Neuronal stem cell (in vitro differentiated cells): ENCODE measurements around the gene SLC15A2. TPM values are rescaled to one million over a fixed set of nuclear protein-coding genes. Genes with fewer than 3 reads are reported as not detected.
A peak's percentile ranks its signal among the peaks of the same experiment; 100 is the strongest.

Source experiments
- DNase-seq: peaks from one replicate; pipeline ENCODE4 v3.0.0-alpha.2; 2013; ENCODE audit warnings: low spot score
- H2AFZ ChIP-seq: one replicate; pipeline ENCODE4 v1.6.1; 2013; ENCODE audit warnings: mild to moderate bottlenecking, low read length, inconsistent platforms
- H2AK5ac ChIP-seq: 2 replicates; pipeline ENCODE4 v1.6.1; 2013; ENCODE audit warnings: low read depth, mild to moderate bottlenecking, inconsistent platforms, low read length, moderate library complexity, mixed read lengths
- H2BK120ac ChIP-seq: 2 replicates; pipeline ENCODE4 v1.6.1; 2013; ENCODE audit warnings: low read depth, mild to moderate bottlenecking, inconsistent platforms, low read length, moderate library complexity, mixed read lengths
- H2BK12ac ChIP-seq: one replicate; pipeline ENCODE4 v1.6.1; 2013; ENCODE audit warnings: low read length, inconsistent platforms
- H2BK15ac ChIP-seq: 2 replicates; pipeline ENCODE4 v1.6.1; 2013; ENCODE audit warnings: mild to moderate bottlenecking, low read length, inconsistent platforms, mixed read lengths
- H2BK5ac ChIP-seq: one replicate; pipeline ENCODE4 v1.6.1; 2013; ENCODE audit warnings: inconsistent platforms, mild to moderate bottlenecking, low read length, moderate library complexity
- H3K14ac ChIP-seq: one replicate; pipeline ENCODE4 v1.6.1; 2013; ENCODE audit warnings: low read length, inconsistent platforms
- H3K18ac ChIP-seq: 2 replicates; pipeline ENCODE4 v1.6.1; 2013; ENCODE audit warnings: low read length, inconsistent platforms
- H3K23ac ChIP-seq: 2 replicates; pipeline ENCODE4 v1.6.1; 2013; ENCODE audit warnings: low read depth, mild to moderate bottlenecking, mixed read lengths, low read length, inconsistent platforms; ENCODE audit not compliant: poor library complexity
- H3K27ac ChIP-seq: replicated peaks from 3 replicates; pipeline ENCODE4 v1.5.1; 2013; ENCODE audit warnings: low read length, inconsistent platforms
- H3K27me3 ChIP-seq, 3 experiments: 2 replicates each; pipeline ENCODE4 v1.6.1; 2013; ENCODE audit warnings: low read length in 3 of 3, mild to moderate bottlenecking in 2 of 3, inconsistent platforms in 1 of 3, low read depth in 1 of 3, mixed read lengths in 1 of 3, moderate library complexity in 1 of 3; ENCODE audit not compliant: control insufficient read depth in 3 of 3, insufficient read depth in 3 of 3
- H3K36me3 ChIP-seq, 2 donors: replicated peaks in 1 of 2; 2 replicates each; pipeline ENCODE4 v1.6.1; 2013; ENCODE audit warnings: low read length in 2 of 2; ENCODE audit not compliant: control insufficient read depth in 2 of 2, insufficient read depth in 2 of 2
- H3K4ac ChIP-seq: 2 replicates; pipeline ENCODE4 v1.6.1; 2013; ENCODE audit warnings: inconsistent platforms, mild to moderate bottlenecking, low read length, moderate library complexity
- H3K4me1 ChIP-seq, 2 donors: 1 replicate in 1 of 2; 2 replicates in 1 of 2; pipeline ENCODE4 v1.6.1; 2013; ENCODE audit warnings: low read length in 2 of 2, low read depth in 1 of 2; ENCODE audit not compliant: control insufficient read depth in 2 of 2, insufficient read depth in 1 of 2
- H3K4me2 ChIP-seq: one replicate; pipeline ENCODE4 v1.6.1; 2013; ENCODE audit warnings: mild to moderate bottlenecking, low read length, inconsistent platforms; ENCODE audit not compliant: insufficient read depth, poor library complexity, severe bottlenecking
- H3K4me3 ChIP-seq, 2 donors: 2 replicates each; pipeline ENCODE4 v1.5.1; 2013; ENCODE audit warnings: low read length in 2 of 2, mild to moderate bottlenecking in 2 of 2, inconsistent platforms in 1 of 2, moderate library complexity in 1 of 2
- H3K79me1 ChIP-seq: one replicate; pipeline ENCODE4 v1.6.1; 2013; ENCODE audit warnings: low read depth, mild to moderate bottlenecking, inconsistent platforms, low read length, moderate library complexity
- H3K9ac ChIP-seq: one replicate; pipeline ENCODE4 v1.6.1; 2013; ENCODE audit warnings: mild to moderate bottlenecking, low read depth, low read length, inconsistent platforms; ENCODE audit not compliant: poor library complexity
- H3K9me3 ChIP-seq, 2 donors: replicated peaks in 1 of 2; 2 replicates each; pipeline versions ENCODE3 to v1.6.1; 2013; ENCODE audit warnings: low read length in 2 of 2, mild to moderate bottlenecking in 2 of 2, inconsistent platforms in 1 of 2, low read depth in 1 of 2, mixed read lengths in 1 of 2, moderate library complexity in 1 of 2; ENCODE audit not compliant: control insufficient read depth in 2 of 2, insufficient read depth in 1 of 2
- H4K8ac ChIP-seq: one replicate; pipeline ENCODE4 v1.6.1; 2013; ENCODE audit warnings: low read depth, mild to moderate bottlenecking, inconsistent platforms, low read length, moderate library complexity
- H4K91ac ChIP-seq: one replicate; pipeline ENCODE4 v1.6.1; 2013; ENCODE audit warnings: low read length, low read depth, mild to moderate bottlenecking, inconsistent platforms; ENCODE audit not compliant: poor library complexity
- WGBS, 2 donors: extraction: QIAGEN DNeasy Blood & Tissue Kit; methylation state at CpG; one replicate each; pipeline ENCODE4 v1.1.7; 2013; ENCODE audit warnings: missing lambda C conversion rate in 2 of 2, mixed read lengths in 1 of 2; ENCODE audit not compliant: insufficient read length in 2 of 2, insufficient replicate concordance in 1 of 2; ENCODE audit errors: extremely low coverage in 2 of 2; 5-methylcytosine and 5-hydroxymethylcytosine counted together
- polyA plus RNA-seq, 2 experiments: library from polyadenylated mRNA; stranded (reverse); fragments of 200-250 nt; gene quantifications; one replicate each; pipeline ENCODE4 v1.2.3, GENCODE V29; 2013

Gene SLC15A2
- 0.35 TPM for polyA plus RNA-seq (2013, experiment 1 of 2)
- polyA plus RNA-seq (2013, experiment 2 of 2): 0.26 TPM

DNA sequence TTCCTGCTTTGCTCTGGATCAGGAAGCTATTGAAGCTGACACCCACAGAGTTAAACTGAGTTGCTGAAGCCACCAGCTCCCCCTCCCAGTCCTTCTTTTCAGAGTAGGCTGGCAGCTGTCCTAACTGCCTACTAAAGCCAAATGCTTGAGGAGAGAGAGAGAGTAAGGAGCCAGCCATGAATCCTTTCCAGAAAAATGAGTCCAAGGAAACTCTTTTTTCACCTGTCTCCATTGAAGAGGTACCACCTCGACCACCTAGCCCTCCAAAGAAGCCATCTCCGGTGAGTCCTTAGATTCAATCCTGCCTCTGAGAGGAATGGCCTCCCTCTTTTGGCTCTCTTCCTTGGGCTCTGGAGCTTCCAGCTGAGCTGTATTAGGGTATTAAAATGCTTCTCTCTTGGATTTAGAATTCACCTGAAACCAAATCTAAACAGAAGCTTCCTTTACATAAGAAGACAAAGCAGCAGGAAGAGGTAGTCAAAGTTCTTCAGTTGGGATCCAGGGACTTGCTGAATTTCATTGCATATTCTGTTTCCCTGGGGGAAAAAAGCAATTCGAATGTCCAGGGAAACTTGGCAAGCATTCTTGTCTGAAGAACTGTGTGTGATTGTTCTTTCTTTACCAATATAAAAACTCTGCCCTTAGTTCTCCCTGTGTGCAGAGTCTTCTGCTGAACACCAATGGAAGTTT, at the start of gene SLC15A2:
Gene SLC15A2, plus strand, starts transcription at position 101 of the 690 bp plus-strand sequence. Its CDS starts 76 bp downstream, at position 177.
- no peak within 1 kb of the TSS for H3K9ac ChIP-seq
- H3K14ac ChIP-seq: no peak within 1 kb of the TSS
- peaks cover 4 to 6% of the 10 kb centered on the region in 2 donors for H3K4me1 ChIP-seq
- H2BK15ac ChIP-seq: no peak within 1 kb of the TSS
- peak within 1 kb of the TSS; percentile 69 for H2AFZ ChIP-seq
- no peak for DNase-seq
- H3K4me3 ChIP-seq: no peak within 1 kb of the TSS
- no peak within 1 kb of the TSS for H4K8ac ChIP-seq
- no peak within 1 kb of the TSS for H2BK5ac ChIP-seq
- no peaks in the 10 kb centered on the region for H3K27me3 ChIP-seq
- H3K23ac ChIP-seq: no peak within 1 kb of the TSS
- no CpG with 5 or more reads among the region's 3 CpGs for WGBS, 2 donors
- no peak within 1 kb of the TSS for H2AK5ac ChIP-seq
- H3K4me2 ChIP-seq: no peak within 1 kb of the TSS
- H3K4ac ChIP-seq: no peak within 1 kb of the TSS
- H3K27ac ChIP-seq: no peak within 1 kb of the TSS
- no peaks in the 10 kb centered on the region for H3K36me3 ChIP-seq
- no peak within 1 kb of the TSS for H4K91ac ChIP-seq
- H3K79me1 ChIP-seq: no peaks in the 10 kb centered on the region
- no peak within 1 kb of the TSS for H2BK12ac ChIP-seq
- H2BK120ac ChIP-seq: no peak within 1 kb of the TSS
- H3K18ac ChIP-seq: no peak within 1 kb of the TSS
- H3K9me3 ChIP-seq: no peaks in the 10 kb centered on the region

DNA sequence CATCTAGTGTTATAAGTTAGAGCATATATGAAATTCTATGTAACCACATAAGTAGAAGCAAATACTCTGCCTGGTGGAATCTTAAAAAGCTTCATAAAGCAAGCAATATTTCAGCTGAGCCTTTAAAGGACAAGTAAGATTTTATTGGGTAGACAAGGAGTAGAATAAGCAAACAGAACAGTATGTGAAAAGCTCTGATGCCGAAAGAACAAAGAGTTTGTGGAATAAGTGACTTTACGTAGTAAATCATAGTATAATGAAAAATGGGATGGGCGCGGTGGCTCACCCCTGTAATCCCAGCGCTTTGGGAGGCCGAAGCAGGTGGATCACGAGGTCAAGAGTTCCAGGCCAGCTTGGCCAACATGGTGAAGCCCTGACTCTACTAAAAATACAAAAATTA, 49.3 kb upstream of the SLC15A2 start:
- Histone ChIP-seq H3K18ac (no peak overlapping the region), H2AFZ (no peak overlapping the region), H3K27me3 (no peaks in the 10 kb centered on the region), H3K23ac (no peak overlapping the region), H2BK15ac (no peak overlapping the region), H4K91ac (no peak overlapping the region), H3K36me3 (no peaks in the 10 kb centered on the region), H2AK5ac (no peak overlapping the region), H3K4me1 (no peaks in the 10 kb centered on the region), H3K4ac (no peak overlapping the region), H3K4me3 (no peak overlapping the region), H3K9ac (no peak overlapping the region), H3K27ac (no peak overlapping the region), H3K79me1 (no peaks in the 10 kb centered on the region), H3K14ac (no peak overlapping the region), H2BK12ac (no peak overlapping the region), H3K9me3 (no peaks in the 10 kb centered on the region), H4K8ac (no peak overlapping the region), H3K4me2 (no peak overlapping the region), H2BK5ac (no peak overlapping the region), H2BK120ac (no peak overlapping the region)
- no CpG with 5 or more reads among the region's 7 CpGs for WGBS, 2 donors
- DNase-seq: no peak

DNA sequence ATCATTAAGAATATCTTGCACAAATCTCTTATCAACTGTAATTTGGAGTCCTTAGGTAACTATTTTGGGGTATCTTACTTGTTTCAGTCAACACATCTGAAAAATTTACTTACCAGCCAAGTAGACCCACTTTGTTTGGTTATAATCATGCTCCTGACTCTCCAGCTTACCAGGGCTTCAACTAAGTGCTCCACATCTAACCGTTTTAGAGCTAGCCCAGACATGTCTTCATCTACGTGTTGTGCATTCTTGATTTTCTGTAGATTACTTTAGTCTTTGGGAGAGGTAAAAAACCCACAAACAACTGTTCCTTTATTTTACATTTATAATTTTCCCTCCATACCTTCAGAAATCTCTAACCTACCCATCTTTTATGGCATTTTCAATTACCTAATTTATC, 41.9 kb upstream of the SLC15A2 start:
- Histone ChIP-seq H4K8ac (no peak overlapping the region), H3K23ac (no peak overlapping the region), H3K9me3 (no peaks in the 10 kb centered on the region), H3K4me2 (no peak overlapping the region), H2AFZ (no peak overlapping the region), H2BK5ac (no peak overlapping the region), H4K91ac (no peak overlapping the region), H2BK120ac (no peak overlapping the region), H2BK15ac (no peak overlapping the region), H3K4me3 (no peak overlapping the region), H3K79me1 (no peaks in the 10 kb centered on the region), H3K4ac (no peak overlapping the region), H3K9ac (no peak overlapping the region), H3K27ac (no peak overlapping the region), H3K18ac (no peak overlapping the region), H2AK5ac (no peak overlapping the region), H2BK12ac (no peak overlapping the region), H3K36me3 (peaks cover 0 to under 1% of the 10 kb centered on the region in 2 donors), H3K14ac (no peak overlapping the region), H3K27me3 (no peaks in the 10 kb centered on the region), H3K4me1 (no peaks in the 10 kb centered on the region)
- DNase-seq: no peak
- WGBS, 2 donors: no CpG with 5 or more reads among the region's 2 CpGs

GRCh38 chr3:121855555-121855954, 38.6 kb upstream of the SLC15A2 start:
- Histone ChIP-seq H3K27me3 (no peaks in the 10 kb centered on the region), H3K4me1 (no peaks in the 10 kb centered on the region), H2BK120ac (no peak overlapping the region), H3K79me1 (no peaks in the 10 kb centered on the region), H3K14ac (no peak overlapping the region), H3K9me3 (no peaks in the 10 kb centered on the region), H3K27ac (no peak overlapping the region), H3K18ac (no peak overlapping the region), H3K36me3 (peaks cover 0 to 3% of the 10 kb centered on the region in 2 donors), H2BK12ac (no peak overlapping the region), H3K23ac (no peak overlapping the region), H2BK5ac (no peak overlapping the region), H3K4ac (no peak overlapping the region), H4K91ac (no peak overlapping the region), H4K8ac (no peak overlapping the region), H2BK15ac (no peak overlapping the region), H2AK5ac (no peak overlapping the region), H2AFZ (no peak overlapping the region), H3K4me3 (no peak overlapping the region), H3K9ac (no peak overlapping the region), H3K4me2 (no peak overlapping the region)
- no CpG with 5 or more reads among the region's 5 CpGs for WGBS, 2 donors
- DNase-seq: no peak
